ENCODE measurements around the gene GSTM3. TPM values are rescaled to one million over a fixed set of nuclear protein-coding genes. Genes with fewer than 3 reads are reported as not detected.

Gene GSTM3
- total RNA-seq, 1 experiment from 2014 or later: 2.2 TPM

DNA sequence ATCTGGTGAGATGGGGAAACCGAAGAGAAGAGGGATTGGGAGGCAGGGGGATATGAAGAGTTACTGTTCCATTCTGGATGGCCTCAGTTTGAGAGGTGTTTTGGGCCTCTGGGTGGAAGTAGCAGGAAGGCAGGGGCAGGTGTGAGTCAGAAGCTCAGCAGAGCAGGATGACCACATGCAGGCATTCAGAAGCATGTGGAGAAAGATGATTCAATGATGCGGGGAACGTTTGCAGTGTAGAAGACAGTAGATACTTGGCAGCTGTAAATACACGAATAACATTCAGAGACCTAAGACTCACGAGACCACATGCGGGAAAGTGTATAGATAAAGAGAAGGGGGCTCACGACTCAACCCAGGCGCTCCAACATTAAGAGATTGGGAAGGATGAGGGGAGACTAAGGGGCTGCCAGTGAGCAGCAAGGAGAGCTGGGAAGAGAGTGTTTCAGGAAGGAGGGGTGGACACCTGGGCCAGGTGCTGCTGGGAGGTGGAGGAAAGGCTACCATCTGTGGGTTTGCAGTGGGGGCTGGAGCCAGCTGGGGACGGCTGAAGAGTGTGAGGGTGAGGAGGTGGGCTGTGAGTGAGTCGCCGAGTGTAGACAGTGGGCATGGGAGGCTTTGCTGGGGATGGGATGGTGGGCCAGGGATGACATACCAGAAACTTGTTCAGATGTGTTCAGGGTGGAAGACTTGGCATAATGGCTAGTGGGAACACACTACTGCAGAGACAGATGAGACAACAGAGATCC lies 28.7 kb upstream of the GSTM3 start:
- Mint-ChIP-seq H3K36me3 (no peaks in the 10 kb centered on the region), H3K27ac (no peak overlapping the region; the same call in 1 of the 2 replicates), H3K27me3 (ENCODE audit: low read depth) (peaks cover 7% of the 10 kb centered on the region), H3K4me3 (no peak overlapping the region), H3K9me3 (no peaks in the 10 kb centered on the region), H3K4me1 (peaks cover 2% of the 10 kb centered on the region)
- TF ChIP-seq MXD4 (CRISPR knock-in tag; IDR thresholded peaks at IDR 0.05; ENCODE audit: borderline replicate concordance) (no peak), TP53 (CRISPR knock-in tag; IDR thresholded peaks at IDR 0.05) (no peak)
- DNase-seq (ENCODE audit: low spot score) (peak; percentile 4), ATAC-seq (no peak)
- CTCF ChIA-PET: interaction anchor here (0.8 to 17.4 kb wide), 4 partner anchors 128 to 223 kb away, joined by 3 to 341 read pairs (median 96); partner anchors contain the start of gene AHCYL1
- POLR2A ChIA-PET: no interaction called here

DNA sequence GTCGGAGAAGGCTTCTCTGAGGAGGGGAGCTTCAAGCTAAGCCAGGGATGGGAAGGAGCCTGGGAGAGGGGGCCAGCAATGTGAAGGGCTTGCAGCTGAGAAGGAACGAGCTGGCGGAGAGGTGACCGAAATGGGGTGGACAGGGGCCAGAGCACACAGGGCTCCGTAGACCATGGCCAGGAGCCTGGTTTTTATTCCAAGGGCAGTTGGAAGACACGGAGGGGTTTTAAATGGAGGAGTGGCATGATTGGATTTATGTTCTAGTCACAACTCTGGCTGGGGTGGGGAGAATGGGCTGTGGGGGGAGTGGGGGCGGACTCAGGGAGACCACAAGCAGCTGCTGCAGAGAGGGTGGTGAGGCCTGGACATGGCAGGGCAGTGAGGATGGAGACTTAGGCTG lies 28.0 kb upstream of the GSTM3 start:
- ChIA-PET CTCF (interaction anchor here (0.8 to 11.6 kb wide), 2 partner anchors 128 to 155 kb away, joined by 3 to 188 read pairs; no protein-coding TSS in a partner anchor), POLR2A (no interaction called here)
- Mint-ChIP-seq H3K9me3 (no peaks in the 10 kb centered on the region), H3K4me3 (no peak overlapping the region), H3K27ac (no peak overlapping the region), H3K4me1 (peaks cover 1% of the 10 kb centered on the region), H3K36me3 (no peaks in the 10 kb centered on the region), H3K27me3 (ENCODE audit: low read depth) (peaks cover 7% of the 10 kb centered on the region)
- DNase-seq (ENCODE audit: low spot score) (peak; percentile 2), ATAC-seq (no peak)
- TF ChIP-seq, protein P1, sequence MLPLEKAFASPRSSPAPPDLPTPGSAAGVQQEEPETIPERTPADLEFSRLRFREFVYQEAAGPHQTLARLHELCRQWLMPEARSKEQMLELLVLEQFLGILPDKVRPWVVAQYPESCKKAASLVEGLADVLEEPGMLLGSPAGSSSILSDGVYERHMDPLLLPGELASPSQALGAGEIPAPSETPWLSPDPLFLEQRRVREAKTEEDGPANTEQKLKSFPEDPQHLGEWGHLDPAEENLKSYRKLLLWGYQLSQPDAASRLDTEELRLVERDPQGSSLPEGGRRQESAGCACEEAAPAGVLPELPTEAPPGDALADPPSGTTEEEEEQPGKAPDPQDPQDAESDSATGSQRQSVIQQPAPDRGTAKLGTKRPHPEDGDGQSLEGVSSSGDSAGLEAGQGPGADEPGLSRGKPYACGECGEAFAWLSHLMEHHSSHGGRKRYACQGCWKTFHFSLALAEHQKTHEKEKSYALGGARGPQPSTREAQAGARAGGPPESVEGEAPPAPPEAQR (CRISPR knock-in tag; IDR thresholded peaks at IDR 0.05): no peak
- TF ChIP-seq NR1H2 (CRISPR knock-in tag; IDR thresholded peaks at IDR 0.05) (no peak), RORB (CRISPR knock-in tag; IDR thresholded peaks at IDR 0.05) (no peak), ETV6 (CRISPR knock-in tag; IDR thresholded peaks at IDR 0.05) (no peak), CREB1 (CRISPR knock-in tag; IDR thresholded peaks at IDR 0.05) (no peak), OVOL2 (CRISPR knock-in tag; IDR thresholded peaks at IDR 0.05; ENCODE audit: borderline replicate concordance) (no peak), JUN (CRISPR knock-in tag; IDR thresholded peaks at IDR 0.05) (no peak), PRRX2 (CRISPR knock-in tag; IDR thresholded peaks at IDR 0.05) (no peak), ZNF138 (CRISPR knock-in tag; conservative IDR thresholded peaks at IDR 0.05) (no peak)
- TF ChIP-seq, protein P2, sequence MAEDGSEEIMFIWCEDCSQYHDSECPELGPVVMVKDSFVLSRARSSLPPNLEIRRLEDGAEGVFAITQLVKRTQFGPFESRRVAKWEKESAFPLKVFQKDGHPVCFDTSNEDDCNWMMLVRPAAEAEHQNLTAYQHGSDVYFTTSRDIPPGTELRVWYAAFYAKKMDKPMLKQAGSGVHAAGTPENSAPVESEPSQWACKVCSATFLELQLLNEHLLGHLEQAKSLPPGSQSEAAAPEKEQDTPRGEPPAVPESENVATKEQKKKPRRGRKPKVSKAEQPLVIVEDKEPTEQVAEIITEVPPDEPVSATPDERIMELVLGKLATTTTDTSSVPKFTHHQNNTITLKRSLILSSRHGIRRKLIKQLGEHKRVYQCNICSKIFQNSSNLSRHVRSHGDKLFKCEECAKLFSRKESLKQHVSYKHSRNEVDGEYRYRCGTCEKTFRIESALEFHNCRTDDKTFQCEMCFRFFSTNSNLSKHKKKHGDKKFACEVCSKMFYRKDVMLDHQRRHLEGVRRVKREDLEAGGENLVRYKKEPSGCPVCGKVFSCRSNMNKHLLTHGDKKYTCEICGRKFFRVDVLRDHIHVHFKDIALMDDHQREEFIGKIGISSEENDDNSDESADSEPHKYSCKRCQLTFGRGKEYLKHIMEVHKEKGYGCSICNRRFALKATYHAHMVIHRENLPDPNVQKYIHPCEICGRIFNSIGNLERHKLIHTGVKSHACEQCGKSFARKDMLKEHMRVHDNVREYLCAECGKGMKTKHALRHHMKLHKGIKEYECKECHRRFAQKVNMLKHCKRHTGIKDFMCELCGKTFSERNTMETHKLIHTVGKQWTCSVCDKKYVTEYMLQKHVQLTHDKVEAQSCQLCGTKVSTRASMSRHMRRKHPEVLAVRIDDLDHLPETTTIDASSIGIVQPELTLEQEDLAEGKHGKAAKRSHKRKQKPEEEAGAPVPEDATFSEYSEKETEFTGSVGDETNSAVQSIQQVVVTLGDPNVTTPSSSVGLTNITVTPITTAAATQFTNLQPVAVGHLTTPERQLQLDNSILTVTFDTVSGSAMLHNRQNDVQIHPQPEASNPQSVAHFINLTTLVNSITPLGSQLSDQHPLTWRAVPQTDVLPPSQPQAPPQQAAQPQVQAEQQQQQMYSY (CRISPR knock-in tag; IDR thresholded peaks at IDR 0.05): no peak

DNA sequence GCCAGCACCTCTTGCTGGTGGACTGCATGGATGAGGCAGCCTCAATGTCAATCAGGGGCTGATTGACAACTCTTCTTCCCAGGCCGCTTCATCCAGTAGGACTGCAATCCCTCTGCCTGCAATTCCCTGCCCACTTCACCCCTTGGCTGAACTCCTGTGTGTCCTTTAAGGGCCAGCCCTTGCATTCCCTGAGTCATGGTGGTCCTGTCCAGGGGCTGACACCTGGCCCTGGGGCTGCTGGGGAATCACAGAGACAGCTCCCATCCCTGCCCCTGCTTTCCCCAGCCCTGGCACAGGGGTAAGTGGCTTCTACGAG lies 27.5 kb upstream of the GSTM3 start:
- ChIA-PET POLR2A (no interaction called here), CTCF (interaction anchor here (11.6 kb wide), 1 partner anchor 127 kb away, joined by 188 read pairs; no protein-coding TSS in a partner anchor)
- H3K27me3 Mint-ChIP-seq (ENCODE audit: low read depth): peaks cover 1% of the 10 kb centered on the region
- no peaks in the 10 kb centered on the region for H3K4me1 Mint-ChIP-seq
- no peaks in the 10 kb centered on the region for H3K9me3 Mint-ChIP-seq
- ATAC-seq: no peak
- TF ChIP-seq MYBL2 (CRISPR knock-in tag; IDR thresholded peaks at IDR 0.05) (no peak), NR2C2 (CRISPR knock-in tag; IDR thresholded peaks at IDR 0.05) (no peak), SMAD3 (CRISPR knock-in tag; IDR thresholded peaks at IDR 0.05; ENCODE audit: borderline replicate concordance) (no peak), ZBTB21 (CRISPR knock-in tag; IDR thresholded peaks at IDR 0.05; ENCODE audit: borderline replicate concordance) (no peak), KAT7 (CRISPR knock-in tag; IDR thresholded peaks at IDR 0.05; ENCODE audit: borderline replicate concordance) (no peak), ESRRA (CRISPR knock-in tag; IDR thresholded peaks at IDR 0.05; ENCODE audit: borderline replicate concordance) (no peak), CREM (CRISPR knock-in tag; IDR thresholded peaks at IDR 0.05) (no peak)
- TF ChIP-seq, protein P3, sequence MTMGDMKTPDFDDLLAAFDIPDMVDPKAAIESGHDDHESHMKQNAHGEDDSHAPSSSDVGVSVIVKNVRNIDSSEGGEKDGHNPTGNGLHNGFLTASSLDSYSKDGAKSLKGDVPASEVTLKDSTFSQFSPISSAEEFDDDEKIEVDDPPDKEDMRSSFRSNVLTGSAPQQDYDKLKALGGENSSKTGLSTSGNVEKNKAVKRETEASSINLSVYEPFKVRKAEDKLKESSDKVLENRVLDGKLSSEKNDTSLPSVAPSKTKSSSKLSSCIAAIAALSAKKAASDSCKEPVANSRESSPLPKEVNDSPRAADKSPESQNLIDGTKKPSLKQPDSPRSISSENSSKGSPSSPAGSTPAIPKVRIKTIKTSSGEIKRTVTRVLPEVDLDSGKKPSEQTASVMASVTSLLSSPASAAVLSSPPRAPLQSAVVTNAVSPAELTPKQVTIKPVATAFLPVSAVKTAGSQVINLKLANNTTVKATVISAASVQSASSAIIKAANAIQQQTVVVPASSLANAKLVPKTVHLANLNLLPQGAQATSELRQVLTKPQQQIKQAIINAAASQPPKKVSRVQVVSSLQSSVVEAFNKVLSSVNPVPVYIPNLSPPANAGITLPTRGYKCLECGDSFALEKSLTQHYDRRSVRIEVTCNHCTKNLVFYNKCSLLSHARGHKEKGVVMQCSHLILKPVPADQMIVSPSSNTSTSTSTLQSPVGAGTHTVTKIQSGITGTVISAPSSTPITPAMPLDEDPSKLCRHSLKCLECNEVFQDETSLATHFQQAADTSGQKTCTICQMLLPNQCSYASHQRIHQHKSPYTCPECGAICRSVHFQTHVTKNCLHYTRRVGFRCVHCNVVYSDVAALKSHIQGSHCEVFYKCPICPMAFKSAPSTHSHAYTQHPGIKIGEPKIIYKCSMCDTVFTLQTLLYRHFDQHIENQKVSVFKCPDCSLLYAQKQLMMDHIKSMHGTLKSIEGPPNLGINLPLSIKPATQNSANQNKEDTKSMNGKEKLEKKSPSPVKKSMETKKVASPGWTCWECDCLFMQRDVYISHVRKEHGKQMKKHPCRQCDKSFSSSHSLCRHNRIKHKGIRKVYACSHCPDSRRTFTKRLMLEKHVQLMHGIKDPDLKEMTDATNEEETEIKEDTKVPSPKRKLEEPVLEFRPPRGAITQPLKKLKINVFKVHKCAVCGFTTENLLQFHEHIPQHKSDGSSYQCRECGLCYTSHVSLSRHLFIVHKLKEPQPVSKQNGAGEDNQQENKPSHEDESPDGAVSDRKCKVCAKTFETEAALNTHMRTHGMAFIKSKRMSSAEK (CRISPR knock-in tag; IDR thresholded peaks at IDR 0.05; ENCODE audit: borderline replicate concordance): no peak
- no peak overlapping the region for H3K4me3 Mint-ChIP-seq
- no peaks in the 10 kb centered on the region for H3K36me3 Mint-ChIP-seq
- no peak overlapping the region for H3K27ac Mint-ChIP-seq
- peak; percentile 2 for DNase-seq (ENCODE audit: low spot score)
